ENCODE data around the gene C11orf24. TPM values are rescaled to one million over a fixed set of nuclear protein-coding genes. Genes with fewer than 3 reads are reported as not detected.

C11orf24 gene
- total and polyA plus RNA-seq, 9 of the 15 experiments (the other 6 are each of a cell fraction or from before 2014, with no cell fraction given) = 2.0 to 65.2 (median 32.5) TPM

DNA sequence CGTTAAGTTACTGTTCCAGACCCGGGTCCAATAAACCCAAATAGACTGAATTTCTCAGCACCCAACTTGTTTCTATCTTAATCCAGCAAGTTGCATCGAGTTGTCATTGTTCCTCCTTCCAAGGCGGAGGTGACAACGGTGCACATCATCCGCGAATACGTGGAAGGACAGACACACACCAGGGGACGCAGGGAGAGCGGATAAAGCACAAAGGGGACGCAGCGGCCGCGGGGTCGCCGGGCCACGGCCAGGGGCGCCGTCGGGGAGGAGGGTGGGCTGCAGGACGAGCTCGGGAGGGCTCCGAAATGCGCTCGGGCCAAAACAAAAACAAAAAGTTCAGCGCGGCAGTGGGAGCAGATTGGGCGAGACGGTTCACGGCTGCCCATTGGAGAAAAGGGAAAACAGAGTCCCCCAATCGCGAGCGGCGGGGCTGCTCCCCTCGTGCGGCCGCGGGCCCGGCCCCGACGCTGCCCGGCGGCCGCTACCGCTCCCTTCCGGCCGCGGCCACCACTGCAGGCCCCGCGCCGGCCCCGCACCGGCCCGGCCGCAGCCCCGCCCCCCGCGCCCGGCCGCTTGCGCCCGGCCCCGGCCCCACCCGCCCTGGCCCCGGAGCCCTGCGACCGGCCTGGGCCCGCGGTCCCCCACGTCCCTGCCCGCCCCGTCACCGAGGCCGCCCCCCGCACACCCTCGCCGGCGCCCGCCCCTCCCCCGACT lies 59.2 kb downstream of the C11orf24 start (continued):
- TF ChIP-seq, protein P1, sequence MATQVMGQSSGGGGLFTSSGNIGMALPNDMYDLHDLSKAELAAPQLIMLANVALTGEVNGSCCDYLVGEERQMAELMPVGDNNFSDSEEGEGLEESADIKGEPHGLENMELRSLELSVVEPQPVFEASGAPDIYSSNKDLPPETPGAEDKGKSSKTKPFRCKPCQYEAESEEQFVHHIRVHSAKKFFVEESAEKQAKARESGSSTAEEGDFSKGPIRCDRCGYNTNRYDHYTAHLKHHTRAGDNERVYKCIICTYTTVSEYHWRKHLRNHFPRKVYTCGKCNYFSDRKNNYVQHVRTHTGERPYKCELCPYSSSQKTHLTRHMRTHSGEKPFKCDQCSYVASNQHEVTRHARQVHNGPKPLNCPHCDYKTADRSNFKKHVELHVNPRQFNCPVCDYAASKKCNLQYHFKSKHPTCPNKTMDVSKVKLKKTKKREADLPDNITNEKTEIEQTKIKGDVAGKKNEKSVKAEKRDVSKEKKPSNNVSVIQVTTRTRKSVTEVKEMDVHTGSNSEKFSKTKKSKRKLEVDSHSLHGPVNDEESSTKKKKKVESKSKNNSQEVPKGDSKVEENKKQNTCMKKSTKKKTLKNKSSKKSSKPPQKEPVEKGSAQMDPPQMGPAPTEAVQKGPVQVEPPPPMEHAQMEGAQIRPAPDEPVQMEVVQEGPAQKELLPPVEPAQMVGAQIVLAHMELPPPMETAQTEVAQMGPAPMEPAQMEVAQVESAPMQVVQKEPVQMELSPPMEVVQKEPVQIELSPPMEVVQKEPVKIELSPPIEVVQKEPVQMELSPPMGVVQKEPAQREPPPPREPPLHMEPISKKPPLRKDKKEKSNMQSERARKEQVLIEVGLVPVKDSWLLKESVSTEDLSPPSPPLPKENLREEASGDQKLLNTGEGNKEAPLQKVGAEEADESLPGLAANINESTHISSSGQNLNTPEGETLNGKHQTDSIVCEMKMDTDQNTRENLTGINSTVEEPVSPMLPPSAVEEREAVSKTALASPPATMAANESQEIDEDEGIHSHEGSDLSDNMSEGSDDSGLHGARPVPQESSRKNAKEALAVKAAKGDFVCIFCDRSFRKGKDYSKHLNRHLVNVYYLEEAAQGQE (IDR thresholded peaks at IDR 0.05; ENCODE audit: borderline replicate concordance) = 0 out of 2 replicates have a peak, but pooled peaks have one; percentile 14
- TF ChIP-seq, protein P1 (CRISPR knock-in tag; IDR thresholded peaks at IDR 0.05; ENCODE audit: low read depth) = no peak
- TF ChIP-seq MAZ (CRISPR knock-in tag; conservative IDR thresholded peaks at IDR 0.05 in 1 of 2, IDR thresholded peaks at IDR 0.05 in 1 of 2) = peak; percentile 19 to 29; a peak in 1 of 4 replicates
- peak; percentile 38 for TF ChIP-seq MYC (IDR thresholded peaks at IDR 0.05; ENCODE audit: low read depth, low read length)
- no peak for TF ChIP-seq MYC (CRISPR knock-in tag; IDR thresholded peaks at IDR 0.05; ENCODE audit: borderline replicate concordance, low read depth)
- TF ChIP-seq ZNF143 (CRISPR knock-in tag; IDR thresholded peaks at IDR 0.05) = no peak
- TF ChIP-seq, protein P2, sequence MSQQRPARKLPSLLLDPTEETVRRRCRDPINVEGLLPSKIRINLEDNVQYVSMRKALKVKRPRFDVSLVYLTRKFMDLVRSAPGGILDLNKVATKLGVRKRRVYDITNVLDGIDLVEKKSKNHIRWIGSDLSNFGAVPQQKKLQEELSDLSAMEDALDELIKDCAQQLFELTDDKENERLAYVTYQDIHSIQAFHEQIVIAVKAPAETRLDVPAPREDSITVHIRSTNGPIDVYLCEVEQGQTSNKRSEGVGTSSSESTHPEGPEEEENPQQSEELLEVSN (IDR thresholded peaks at IDR 0.05; ENCODE audit: borderline replicate concordance in 1 of 2, extremely low read depth in 1 of 2, insufficient read depth in 1 of 2, insufficient read length in 1 of 2, low read depth in 1 of 2, low read length in 1 of 2, poor library complexity in 1 of 2, severe bottlenecking in 1 of 2) = peak; percentile 53 to 83
- TF ChIP-seq ZBTB7A (IDR thresholded peaks at IDR 0.05; ENCODE audit: borderline replicate concordance, control insufficient read depth, low read depth, low read length) = peak; percentile 67; the same call in 1 of the 2 replicates
- TF ChIP-seq ETS2 (tag; IDR thresholded peaks at IDR 0.05; ENCODE audit: borderline replicate concordance, poor library complexity, severe bottlenecking) = no peak
- TF ChIP-seq, protein P3, sequence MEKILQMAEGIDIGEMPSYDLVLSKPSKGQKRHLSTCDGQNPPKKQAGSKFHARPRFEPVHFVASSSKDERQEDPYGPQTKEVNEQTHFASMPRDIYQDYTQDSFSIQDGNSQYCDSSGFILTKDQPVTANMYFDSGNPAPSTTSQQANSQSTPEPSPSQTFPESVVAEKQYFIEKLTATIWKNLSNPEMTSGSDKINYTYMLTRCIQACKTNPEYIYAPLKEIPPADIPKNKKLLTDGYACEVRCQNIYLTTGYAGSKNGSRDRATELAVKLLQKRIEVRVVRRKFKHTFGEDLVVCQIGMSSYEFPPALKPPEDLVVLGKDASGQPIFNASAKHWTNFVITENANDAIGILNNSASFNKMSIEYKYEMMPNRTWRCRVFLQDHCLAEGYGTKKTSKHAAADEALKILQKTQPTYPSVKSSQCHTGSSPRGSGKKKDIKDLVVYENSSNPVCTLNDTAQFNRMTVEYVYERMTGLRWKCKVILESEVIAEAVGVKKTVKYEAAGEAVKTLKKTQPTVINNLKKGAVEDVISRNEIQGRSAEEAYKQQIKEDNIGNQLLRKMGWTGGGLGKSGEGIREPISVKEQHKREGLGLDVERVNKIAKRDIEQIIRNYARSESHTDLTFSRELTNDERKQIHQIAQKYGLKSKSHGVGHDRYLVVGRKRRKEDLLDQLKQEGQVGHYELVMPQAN (IDR thresholded peaks at IDR 0.05; ENCODE audit: borderline replicate concordance) = peak; percentile 40; the same call in 1 of the 2 replicates
- TF ChIP-seq RAD21 (CRISPR knock-in tag; conservative IDR thresholded peaks at IDR 0.05 in 1 of 2, IDR thresholded peaks at IDR 0.05 in 1 of 2) = peak in 1 of 2 experiments; percentile 20; a peak in 2 of 4 replicates
- TF ChIP-seq ZKSCAN1 (IDR thresholded peaks at IDR 0.05; ENCODE audit: low read depth, low read length) = no peak
